GM23248 (cell line): ENCODE data around the gene WSB1. TPM values are rescaled to one million over a fixed set of nuclear protein-coding genes. Genes with fewer than 3 reads are reported as not detected.
A peak's percentile ranks its signal among the peaks of the same experiment; 100 is the strongest.

ENCODE experiments used
- DNase-seq: peaks from one replicate; pipeline ENCODE4 v3.0.0-alpha.2; 2015
- H2AFZ ChIP-seq: fragments of 200-600 bp; sonication (generic); 2 replicates; pipeline ENCODE4 v1.6.1; 2016; ENCODE audit warnings: antibody characterized with exemption
- H3F3A ChIP-seq: fragments of 200-600 bp; sonication (generic); 2 replicates; pipeline ENCODE4 v1.6.1; 2016; ENCODE audit warnings: mild to moderate bottlenecking, antibody characterized with exemption, mixed run types; ENCODE audit not compliant: insufficient read depth
- H3K27ac ChIP-seq: fragments of 200-600 bp; sonication (generic); 2 replicates; pipeline ENCODE4 v1.5.1; 2016; ENCODE audit warnings: mild to moderate bottlenecking
- H3K27me3 ChIP-seq: fragments of 200-600 bp; sonication (generic); replicated peaks from 2 replicates; pipeline ENCODE4 v1.6.1; 2016; ENCODE audit warnings: mild to moderate bottlenecking; ENCODE audit not compliant: insufficient read depth
- H3K36me3 ChIP-seq: fragments of 200-600 bp; sonication (generic); 2 replicates; pipeline ENCODE4 v1.6.1; 2016; ENCODE audit warnings: low read depth, mild to moderate bottlenecking
- H3K4me1 ChIP-seq: fragments of 200-600 bp; sonication (generic); 2 replicates; pipeline ENCODE4 v1.6.1; 2016; ENCODE audit warnings: mild to moderate bottlenecking; ENCODE audit not compliant: insufficient read depth
- H3K4me2 ChIP-seq: fragments of 200-600 bp; sonication (generic); one replicate; pipeline ENCODE4 v1.6.1; 2016; ENCODE audit warnings: mild to moderate bottlenecking; ENCODE audit not compliant: unreplicated experiment
- H3K4me3 ChIP-seq: fragments of 200-600 bp; sonication (generic); 2 replicates; pipeline ENCODE4 v1.5.1; 2016; ENCODE audit warnings: mild to moderate bottlenecking
- H3K79me2 ChIP-seq: fragments of 200-600 bp; sonication (generic); 2 replicates; pipeline ENCODE4 v1.6.1; 2016; ENCODE audit warnings: mild to moderate bottlenecking; ENCODE audit not compliant: insufficient read depth
- H3K9ac ChIP-seq: fragments of 200-600 bp; sonication (generic); 2 replicates; pipeline ENCODE4 v1.6.1; 2016; ENCODE audit warnings: mild to moderate bottlenecking
- H3K9me2 ChIP-seq: fragments of 200-600 bp; sonication (generic); 2 replicates; pipeline ENCODE4 v1.6.1; 2016; ENCODE audit warnings: mixed run types, mild to moderate bottlenecking, moderate library complexity; ENCODE audit not compliant: insufficient read depth
- H3K9me3 ChIP-seq: fragments of 200-600 bp; sonication (generic); one replicate; pipeline ENCODE4 v1.6.1; 2017; ENCODE audit warnings: low read depth
- H4K20me1 ChIP-seq: fragments of 200-600 bp; sonication (generic); 2 replicates; pipeline ENCODE4 v1.6.0; 2016; ENCODE audit not compliant: insufficient read depth
- EZH2 ChIP-seq: fragments of 200-600 bp; sonication (generic); IDR thresholded peaks from 2 replicates; pipeline ENCODE4 v1.6.1; 2018; ENCODE audit warnings: antibody characterized with exemption, mild to moderate bottlenecking; ENCODE audit not compliant: insufficient read depth, poor library complexity, severe bottlenecking
- EZH2phosphoT487 ChIP-seq: fragments of 200-600 bp; sonication (generic); IDR thresholded peaks from 2 replicates; pipeline ENCODE4 v1.6.1; 2018; ENCODE audit warnings: antibody characterized with exemption, moderate library complexity, mild to moderate bottlenecking, low read depth; ENCODE audit not compliant: insufficient read depth
- WGBS, 2 experiments: methylation state at CpG; one replicate each; pipeline ENCODE4 v1.1.6; 2015 to 2017; ENCODE audit warnings: low lambda C conversion rate in 2 of 2, low coverage in 1 of 2; ENCODE audit errors: missing lambda C conversion rate in 2 of 2; 5-methylcytosine and 5-hydroxymethylcytosine counted together
- in situ Hi-C: fragments of 300-500 bp; cut with MboI; formaldehyde crosslinking; loops from 2 replicates; pipeline ENCODE4 v1.15.0; 2020
- polyA plus RNA-seq: library from polyadenylated mRNA; unstranded; fragments of >200 nt; fragmentation: Nextera tagmentation; extraction: Ambion mirVana; gene quantifications from 2 replicates; pipeline ENCODE4 v1.2.1, GENCODE V29; 2016
- total RNA-seq: library from RNA; depleted of rRNA; stranded (reverse); fragments of >200 nt; shearing (Covaris generic); gene quantifications from 2 replicates; pipeline ENCODE4 v1.2.3, GENCODE V29; 2014

The WSB1 gene
- total and polyA plus RNA-seq, 2 experiments from 2014 or later, result 127 to 135 TPM

- Histone ChIP-seq H3K9me3 (no peaks in the 10 kb centered on the region), H3K79me2 (no peaks in the 10 kb centered on the region), H2AFZ (no peak overlapping the region), H3K27ac (no peak overlapping the region), H3K4me2 (no peak overlapping the region), H3F3A (no peaks in the 10 kb centered on the region), H3K9me2 (no peaks in the 10 kb centered on the region), H3K4me3 (no peak overlapping the region), H3K9ac (no peak overlapping the region), H3K4me1 (no peaks in the 10 kb centered on the region), H3K27me3 (no peaks in the 10 kb centered on the region), H3K36me3 (no peaks in the 10 kb centered on the region), H4K20me1 (no peaks in the 10 kb centered on the region)
- DNase-seq, result no peak
- no peak for TF ChIP-seq EZH2phosphoT487
- TF ChIP-seq EZH2, result no peak
- 52 to 63% methylated on average over 3 of the region's 3 CpGs for WGBS, 2 experiments
- in situ Hi-C loops, result loop anchor here (10.0 kb wide), 1 partner anchor 151 kb away; no protein-coding TSS in a partner anchor
These were observed 50.2 kb downstream of the WSB1 start for GRCh38 chr17:27343977-27344607.

- Histone ChIP-seq H3K4me3 (no peak overlapping the region), H3K27ac (no peak overlapping the region), H3F3A (no peaks in the 10 kb centered on the region), H2AFZ (no peak overlapping the region), H3K36me3 (no peaks in the 10 kb centered on the region), H3K4me1 (no peaks in the 10 kb centered on the region), H3K27me3 (no peaks in the 10 kb centered on the region), H3K9me2 (no peaks in the 10 kb centered on the region), H3K9me3 (no peaks in the 10 kb centered on the region), H3K4me2 (no peak overlapping the region), H4K20me1 (no peaks in the 10 kb centered on the region), H3K9ac (no peak overlapping the region), H3K79me2 (no peaks in the 10 kb centered on the region)
- in situ Hi-C loops, result loop anchor here (10.0 kb wide), 1 partner anchor 149 kb away; no protein-coding TSS in a partner anchor
- WGBS, 2 experiments, result 77 to 78% methylated on average over 17 of the region's 17 CpGs
- no peak for TF ChIP-seq EZH2phosphoT487
- no peak for TF ChIP-seq EZH2
- DNase-seq, result no peak
These were observed 51.4 kb downstream of the WSB1 start for GRCh38 chr17:27345141-27345904.

- in situ Hi-C loops, result loop anchor here (10.0 kb wide), 1 partner anchor 148 kb away; no protein-coding TSS in a partner anchor
- no peaks in the 10 kb centered on the region for H3K36me3 ChIP-seq
- no peak overlapping the region for H3K9ac ChIP-seq
- H3K27ac ChIP-seq, result no peak overlapping the region
- H3K79me2 ChIP-seq, result no peaks in the 10 kb centered on the region
- H3K9me3 ChIP-seq, result no peaks in the 10 kb centered on the region
- no peaks in the 10 kb centered on the region for H3K4me1 ChIP-seq
- no peak overlapping the region for H3K4me2 ChIP-seq
- no peak for TF ChIP-seq EZH2
- no peaks in the 10 kb centered on the region for H3K27me3 ChIP-seq
- H4K20me1 ChIP-seq, result no peaks in the 10 kb centered on the region
- H3K9me2 ChIP-seq, result no peaks in the 10 kb centered on the region
- peaks cover 4% of the 10 kb centered on the region; the same call in 1 of the 2 replicates for H3F3A ChIP-seq
- DNase-seq, result no peak
- H2AFZ ChIP-seq, result no peak overlapping the region
- WGBS, 2 experiments, result 69 to 70% methylated on average over 8 of the region's 8 CpGs
- H3K4me3 ChIP-seq, result no peak overlapping the region
These were observed 52.5 kb downstream of the WSB1 start for GRCh38 chr17:27346228-27346899.

- DNase-seq, result no peak
- H3K4me1 ChIP-seq, result 0 out of 2 replicates have a peak, but pooled peaks cover 3% of the 10 kb centered on the region
- in situ Hi-C loops, result loop anchor here (10.0 kb wide), 1 partner anchor 147 kb away; no protein-coding TSS in a partner anchor
- H3K27me3 ChIP-seq, result no peaks in the 10 kb centered on the region
- no peak overlapping the region for H3K27ac ChIP-seq
- no peak overlapping the region for H3K4me2 ChIP-seq
- no peaks in the 10 kb centered on the region for H3K79me2 ChIP-seq
- H4K20me1 ChIP-seq, result no peaks in the 10 kb centered on the region
- H3K4me3 ChIP-seq, result peak overlapping the region; percentile 68
- no peaks in the 10 kb centered on the region for H3K9me3 ChIP-seq
- whole genome bisulfite sequencing, 2 experiments, result 75 to 81% methylated on average over 2 of the region's 2 CpGs
- peak overlapping the region; percentile 73 for H3K9ac ChIP-seq
- no peaks in the 10 kb centered on the region for H3K36me3 ChIP-seq
- peaks cover 22% of the 10 kb centered on the region for H3F3A ChIP-seq
- peak overlapping the region; percentile 81 for H2AFZ ChIP-seq
- no peaks in the 10 kb centered on the region for H3K9me2 ChIP-seq
- no peak for TF ChIP-seq EZH2
- TF ChIP-seq EZH2phosphoT487, result no peak
These were observed 54.3 kb downstream of the WSB1 start for GRCh38 chr17:27348196-27348595.
